NT2/D1 (cell line): ENCODE data around the gene CTSD.

Source experiments
- DNase-seq: peaks from one replicate; pipeline ENCODE4 v3.0.0-alpha.2; 2011; ENCODE audit warnings: low read depth, low spot score
- H3K27me3 ChIP-seq: 2 replicates; pipeline ENCODE4 v1.6.0; 2011; ENCODE audit warnings: mild to moderate bottlenecking; ENCODE audit not compliant: insufficient read length, insufficient read depth
- H3K36me3 ChIP-seq: 2 replicates; pipeline ENCODE4 v1.6.1; 2011; ENCODE audit warnings: mild to moderate bottlenecking, low read length, mixed read lengths; ENCODE audit not compliant: insufficient read depth, insufficient read length
- H3K4me1 ChIP-seq: 2 replicates; pipeline ENCODE4 v1.5.1; 2011; ENCODE audit not compliant: insufficient read depth, insufficient read length
- H3K4me3 ChIP-seq: 2 replicates; pipeline ENCODE4 v1.5.1; 2011; ENCODE audit warnings: low read depth; ENCODE audit not compliant: insufficient read length
- H3K9ac ChIP-seq: 2 replicates; pipeline ENCODE4 v1.6.0; 2011; ENCODE audit warnings: low read depth; ENCODE audit not compliant: insufficient read length
- H3K9me3 ChIP-seq: 2 replicates; pipeline ENCODE4 v1.5.1; 2011; ENCODE audit warnings: mild to moderate bottlenecking, low read length; ENCODE audit not compliant: insufficient read depth
- SUZ12 ChIP-seq: IDR thresholded peaks from 2 replicates; pipeline ENCODE4 v1.6.1; 2011; ENCODE audit not compliant: insufficient read length, insufficient read depth; ENCODE audit errors: extremely low read depth
- YY1 ChIP-seq: IDR thresholded peaks from 2 replicates; pipeline ENCODE4 v1.6.1; 2011; ENCODE audit not compliant: insufficient read length, insufficient read depth
- ZNF274 ChIP-seq: IDR thresholded peaks from 2 replicates; pipeline ENCODE4 v1.6.1; 2011; ENCODE audit warnings: mild to moderate bottlenecking, low read depth, low read length

CTSD gene

DNA sequence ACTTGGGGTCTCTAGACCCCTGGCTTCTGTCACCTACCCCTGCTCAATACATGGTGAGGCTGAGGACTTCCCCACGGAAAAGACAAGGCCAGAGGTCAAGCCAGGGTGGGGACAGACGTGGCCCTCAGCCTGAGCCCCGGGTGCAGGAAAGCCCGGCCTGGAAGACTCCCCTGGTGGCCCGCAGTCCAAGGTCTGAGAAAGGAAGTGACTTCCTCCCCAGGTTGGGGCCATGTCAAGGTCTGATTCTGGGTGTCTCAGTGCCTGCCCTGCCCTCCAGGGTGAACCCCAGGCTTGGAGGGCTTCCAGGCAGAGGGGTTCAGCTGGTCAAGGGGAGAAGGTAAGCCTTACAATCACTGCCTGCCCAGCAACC lies 3.9 kb downstream of the CTSD start:
- no peak overlapping the region for H3K9ac ChIP-seq
- H3K9me3 ChIP-seq, result no peaks in the 10 kb centered on the region
- peaks cover 2% of the 10 kb centered on the region for H3K27me3 ChIP-seq
- peaks cover 72% of the 10 kb centered on the region for H3K36me3 ChIP-seq
- TF ChIP-seq SUZ12 (no peak), YY1 (no peak), ZNF274 (no peak)
- DNase-seq, result no peak
- H3K4me1 ChIP-seq, result peaks cover 10% of the 10 kb centered on the region
- H3K4me3 ChIP-seq, result no peak overlapping the region

DNA sequence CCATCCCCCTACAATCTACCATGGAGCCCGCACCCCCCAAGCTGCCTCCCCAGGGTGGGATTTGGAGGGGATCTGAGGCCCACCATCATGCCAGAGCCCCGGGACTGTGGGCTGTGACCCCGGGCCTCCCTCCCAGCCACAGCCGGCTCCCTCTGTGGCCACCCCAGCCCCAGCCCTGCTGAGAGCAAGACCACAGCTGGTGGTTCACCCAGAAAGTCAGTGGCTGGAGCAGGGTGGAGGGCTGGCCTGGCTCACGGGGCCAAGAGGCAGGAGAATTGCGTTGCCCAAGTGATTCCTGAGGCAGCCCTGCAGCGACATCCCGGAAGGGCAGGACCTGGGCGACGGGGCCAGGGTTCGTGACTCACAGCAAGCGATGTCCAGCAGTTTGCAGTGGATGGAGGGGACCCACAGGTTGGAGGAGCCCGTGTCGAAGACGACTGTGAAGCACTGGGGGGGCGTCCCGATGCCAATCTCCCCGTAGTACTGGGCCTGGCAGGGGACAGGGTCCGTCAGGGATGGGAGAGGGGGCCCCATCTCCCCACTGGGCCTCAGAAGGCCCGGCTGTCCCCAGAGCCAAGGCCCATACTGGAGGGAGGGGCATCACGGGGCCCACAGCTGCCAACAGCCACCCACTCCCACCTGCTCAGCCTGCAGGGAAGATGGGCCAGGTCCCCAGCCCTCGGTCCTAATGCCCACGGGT lies 4.4 kb downstream of the CTSD start:
- TF ChIP-seq ZNF274, result no peak
- Histone ChIP-seq H3K27me3 (peaks cover under 1% of the 10 kb centered on the region), H3K4me3 (no peak overlapping the region), H3K9me3 (no peaks in the 10 kb centered on the region), H3K9ac (no peak overlapping the region), H3K4me1 (peaks cover 10% of the 10 kb centered on the region), H3K36me3 (peaks cover 76% of the 10 kb centered on the region)
- no peak for DNase-seq

DNA sequence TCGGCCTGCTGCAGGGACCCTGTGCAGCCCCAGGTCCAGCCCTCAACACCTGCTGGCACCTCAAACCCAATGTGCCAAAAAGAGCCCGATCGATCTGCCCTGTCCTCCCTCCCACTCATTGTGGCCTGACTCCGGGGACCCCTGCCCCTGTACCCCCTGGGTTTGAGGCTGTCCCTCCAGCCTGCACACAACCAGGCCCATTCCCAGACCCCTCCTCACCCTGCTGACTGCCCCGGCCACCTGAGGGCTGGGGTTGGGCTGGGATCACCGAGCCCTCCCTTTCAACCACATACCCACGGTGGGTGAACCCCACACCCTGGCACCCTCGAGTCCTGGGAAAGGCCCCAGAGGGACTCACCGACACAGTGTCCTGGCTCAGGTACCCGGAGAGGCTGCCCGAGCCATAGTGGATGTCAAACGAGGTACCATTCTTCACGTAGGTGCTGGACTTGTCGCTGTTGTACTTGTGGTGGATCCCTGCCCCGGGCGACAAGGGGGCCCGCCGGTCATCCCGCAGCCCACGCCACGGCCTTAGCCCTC lies 5.0 kb downstream of the CTSD start:
- peaks cover 80% of the 10 kb centered on the region for H3K36me3 ChIP-seq
- TF ChIP-seq SUZ12, result no peak
- TF ChIP-seq YY1, result no peak
- no peak for TF ChIP-seq ZNF274
- peaks cover 10% of the 10 kb centered on the region for H3K4me1 ChIP-seq
- no peaks in the 10 kb centered on the region for H3K9me3 ChIP-seq
- no peak for DNase-seq
- H3K9ac ChIP-seq, result no peak overlapping the region
- H3K27me3 ChIP-seq, result no peaks in the 10 kb centered on the region
- H3K4me3 ChIP-seq, result no peak overlapping the region

DNA sequence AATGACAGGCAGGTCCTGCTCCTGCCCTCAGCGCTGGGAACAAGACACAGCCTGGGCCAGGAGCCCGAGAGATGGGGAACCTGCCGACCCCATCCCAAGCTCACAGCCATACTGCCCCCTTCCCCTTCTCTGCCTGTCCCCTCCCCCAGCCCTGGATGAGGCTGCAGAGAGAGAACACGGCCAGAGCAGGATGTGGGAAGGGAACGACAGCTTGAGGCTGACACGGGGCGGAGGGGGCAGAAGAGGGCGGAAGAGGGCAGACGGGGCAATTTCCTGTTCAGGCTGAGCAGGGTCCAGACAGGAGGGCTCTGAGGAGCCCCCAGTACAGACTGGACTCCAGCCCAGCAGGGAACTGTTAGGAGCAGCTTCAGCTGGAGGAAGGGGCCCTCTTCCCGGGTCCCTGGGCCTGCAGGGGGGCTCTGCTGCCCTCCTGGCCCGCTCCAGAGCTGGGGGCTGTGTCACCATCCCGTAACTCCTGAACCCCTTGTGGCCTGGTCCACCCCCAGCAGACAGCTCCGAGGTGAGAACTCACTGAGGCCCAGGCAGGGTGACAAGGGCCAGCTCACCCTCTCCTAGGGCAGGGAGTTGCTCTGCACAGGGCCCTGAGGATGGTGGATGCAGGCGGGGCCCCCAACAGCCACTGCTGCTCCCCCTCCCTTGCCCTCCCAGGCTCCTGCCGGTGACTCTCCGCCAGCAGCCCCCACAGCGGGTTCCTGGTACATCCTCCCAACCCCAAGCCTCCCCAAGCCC lies 5.7 kb downstream of the CTSD start:
- Histone ChIP-seq H3K4me3 (no peak overlapping the region), H3K9me3 (no peaks in the 10 kb centered on the region), H3K4me1 (peaks cover 10% of the 10 kb centered on the region), H3K9ac (peak overlapping the region; percentile 50), H3K36me3 (peaks cover 86% of the 10 kb centered on the region), H3K27me3 (no peaks in the 10 kb centered on the region)
- no peak for DNase-seq
- TF ChIP-seq YY1, result no peak
- no peak for TF ChIP-seq ZNF274
- TF ChIP-seq SUZ12, result no peak

DNA sequence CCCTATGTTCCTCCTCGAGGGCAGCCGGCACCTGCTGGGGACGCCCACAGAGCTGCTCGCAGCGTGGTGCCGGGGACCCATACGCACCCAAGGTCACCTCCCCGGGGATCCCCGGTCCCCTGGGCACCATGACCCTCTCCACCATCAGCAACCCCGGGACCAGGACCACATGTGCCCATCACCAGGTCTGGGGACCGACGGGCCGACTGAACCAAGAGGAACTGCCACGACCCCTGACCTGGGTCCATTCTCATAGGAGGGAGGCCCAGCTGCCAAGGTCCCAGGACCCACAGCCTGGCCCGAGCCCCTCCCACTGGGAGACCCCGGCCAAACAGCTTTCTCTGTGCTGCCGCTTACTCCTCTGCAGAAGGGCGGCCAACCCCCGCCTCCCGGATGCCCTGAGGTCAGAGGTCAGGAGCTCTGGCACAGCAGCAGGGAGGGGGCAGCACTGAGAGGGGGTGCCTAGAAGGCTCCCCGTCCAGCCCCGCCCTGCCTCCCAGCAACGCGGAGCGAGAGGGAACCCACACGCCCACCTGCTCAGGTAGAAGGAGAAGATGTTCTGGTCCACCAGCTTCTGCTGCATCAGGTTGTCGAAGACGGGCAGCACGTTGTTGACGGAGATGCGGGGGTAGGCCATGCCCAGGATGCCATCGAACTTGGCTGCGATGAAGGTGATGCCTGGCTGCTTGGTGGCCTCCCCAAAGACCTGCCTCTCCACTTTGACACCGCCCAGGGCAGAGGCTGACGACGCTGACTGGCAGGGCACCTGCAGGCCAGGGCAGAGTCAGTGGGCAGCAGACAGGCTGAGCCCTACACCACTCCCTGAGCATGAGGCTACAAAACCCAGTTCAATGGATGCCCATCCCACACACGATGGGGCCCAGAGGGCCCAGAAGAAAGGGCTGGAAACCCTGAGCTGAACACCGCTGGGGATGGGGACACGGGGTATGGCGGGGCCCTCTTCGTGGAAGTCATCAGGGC lies 6.6 kb downstream of the CTSD start:
- H3K9ac ChIP-seq, result peak overlapping the region; percentile 50
- no peak for TF ChIP-seq ZNF274
- TF ChIP-seq SUZ12, result no peak
- TF ChIP-seq YY1, result no peak
- no peaks in the 10 kb centered on the region for H3K9me3 ChIP-seq
- H3K4me3 ChIP-seq, result no peak overlapping the region
- H3K4me1 ChIP-seq, result peaks cover 8% of the 10 kb centered on the region
- DNase-seq, result no peak
- H3K27me3 ChIP-seq, result no peaks in the 10 kb centered on the region
- H3K36me3 ChIP-seq, result peaks cover 93% of the 10 kb centered on the region

DNA sequence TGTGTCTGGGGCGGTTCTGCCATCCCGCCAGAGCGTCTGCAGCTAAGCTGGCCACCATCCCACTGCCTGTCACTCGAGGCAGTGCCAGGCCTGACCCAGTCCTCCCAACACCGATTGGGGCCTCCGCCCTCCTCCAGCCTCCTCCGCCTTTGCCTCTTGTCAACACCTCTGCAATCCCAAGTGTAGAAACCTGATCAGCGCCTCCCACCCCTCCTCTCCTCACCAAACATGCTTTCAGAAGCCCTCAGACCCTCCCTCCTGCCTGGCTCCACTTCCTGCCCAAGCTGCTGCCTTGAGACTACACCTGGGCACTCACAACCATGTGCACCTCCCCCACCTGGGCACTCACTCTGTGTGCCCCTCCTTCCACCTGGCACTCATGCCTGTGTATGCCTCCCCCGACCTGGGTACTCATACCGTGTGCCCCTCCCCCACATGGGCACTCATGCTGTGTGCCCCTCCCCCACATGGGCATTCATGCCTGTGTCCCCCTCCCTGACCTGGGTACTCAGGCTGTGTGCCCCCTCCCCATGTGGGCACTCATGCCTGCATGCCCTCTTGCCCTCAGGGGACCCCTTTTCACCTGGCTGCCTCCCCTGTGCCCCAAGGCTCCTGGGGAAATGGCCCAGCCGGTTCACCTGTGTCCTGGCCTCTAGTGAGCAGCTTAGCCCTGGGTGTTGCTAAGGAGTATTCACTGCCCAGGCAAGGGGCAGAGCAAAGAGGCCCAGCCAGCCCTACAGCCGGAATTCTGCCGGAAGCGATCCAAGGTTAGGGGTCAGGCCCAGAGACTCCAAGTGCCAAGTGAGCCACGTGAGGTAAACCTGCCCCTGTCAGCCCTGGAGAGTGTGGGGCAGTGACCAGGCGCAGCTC lies 7.8 kb downstream of the CTSD start:
- DNase-seq, result no peak
- peaks cover 91% of the 10 kb centered on the region for H3K36me3 ChIP-seq
- TF ChIP-seq YY1 (no peak), SUZ12 (no peak), ZNF274 (no peak)

More for the DNA sequence above, 7.8 kb downstream of the CTSD start:
- Histone ChIP-seq H3K9ac (no peak overlapping the region), H3K4me3 (no peak overlapping the region), H3K9me3 (no peaks in the 10 kb centered on the region), H3K4me1 (peaks cover 8% of the 10 kb centered on the region), H3K27me3 (no peaks in the 10 kb centered on the region)
